Activated naive CD8-positive, alpha-beta T cell (primary cell): ENCODE data around the gene TRAF4.
A peak's percentile ranks its signal among the peaks of the same experiment; 100 is the strongest.

Experiments used
- H3K27ac Mint-ChIP-seq: one replicate; pipeline ENCODE4 v1.8.0; 2021; ENCODE audit warnings: mixed read lengths
- H3K27me3 Mint-ChIP-seq: one replicate; pipeline ENCODE4 v1.8.0; 2021; ENCODE audit warnings: mixed read lengths
- H3K36me3 Mint-ChIP-seq: one replicate; pipeline ENCODE4 v1.8.0; 2021; ENCODE audit warnings: mixed read lengths
- H3K4me1 Mint-ChIP-seq: one replicate; pipeline ENCODE4 v1.8.0; 2021; ENCODE audit warnings: low read depth, mixed read lengths
- H3K4me3 Mint-ChIP-seq: one replicate; pipeline ENCODE4 v1.8.0; 2021; ENCODE audit warnings: mild to moderate bottlenecking, mixed read lengths
- H3K9me3 Mint-ChIP-seq: one replicate; pipeline ENCODE4 v1.8.0; 2021; ENCODE audit warnings: low read depth, mixed read lengths

The TRAF4 gene

GRCh38 chr17:28747801-28748750 is 4.3 kb downstream of the TRAF4 start:
- peaks cover 13% of the 10 kb centered on the region for H3K4me1 Mint-ChIP-seq
- no peaks in the 10 kb centered on the region for H3K9me3 Mint-ChIP-seq
- peak overlapping the region; percentile 58 for H3K27ac Mint-ChIP-seq
- H3K4me3 Mint-ChIP-seq, result peak overlapping the region; percentile 30
- peaks cover 2% of the 10 kb centered on the region for H3K36me3 Mint-ChIP-seq
- H3K27me3 Mint-ChIP-seq, result no peaks in the 10 kb centered on the region

- Mint-ChIP-seq H3K4me3 (peak overlapping the region; percentile 44), H3K36me3 (peaks cover 2% of the 10 kb centered on the region)
These were observed 5.2 kb downstream of the TRAF4 start for GRCh38 chr17:28748852-28749515.

GRCh38 chr17:28749516-28750177 is 5.8 kb downstream of the TRAF4 start:
- Mint-ChIP-seq H3K4me3 (peak overlapping the region; percentile 17), H3K27ac (no peak overlapping the region), H3K27me3 (no peaks in the 10 kb centered on the region), H3K9me3 (no peaks in the 10 kb centered on the region), H3K36me3 (peaks cover 2% of the 10 kb centered on the region), H3K4me1 (peaks cover 12% of the 10 kb centered on the region)

More at GRCh38 chr17:28748852-28749515, 5.2 kb downstream of the TRAF4 start:
- Mint-ChIP-seq H3K27me3 (no peaks in the 10 kb centered on the region), H3K27ac (no peak overlapping the region), H3K4me1 (peaks cover 12% of the 10 kb centered on the region), H3K9me3 (no peaks in the 10 kb centered on the region)

GRCh38 chr17:28750178-28751047 is 6.6 kb downstream of the TRAF4 start:
- H3K27ac Mint-ChIP-seq, result peak overlapping the region; percentile 10
- H3K4me3 Mint-ChIP-seq, result peak overlapping the region; percentile 17
- no peaks in the 10 kb centered on the region for H3K27me3 Mint-ChIP-seq
- H3K36me3 Mint-ChIP-seq, result peaks cover 2% of the 10 kb centered on the region
- H3K9me3 Mint-ChIP-seq, result no peaks in the 10 kb centered on the region
- peaks cover 12% of the 10 kb centered on the region for H3K4me1 Mint-ChIP-seq

GRCh38 chr17:28751600-28752366 is 8.0 kb downstream of the TRAF4 start:
- Mint-ChIP-seq H3K9me3 (no peaks in the 10 kb centered on the region), H3K4me1 (peaks cover 11% of the 10 kb centered on the region), H3K27ac (no peak overlapping the region), H3K27me3 (no peaks in the 10 kb centered on the region), H3K36me3 (peaks cover 2% of the 10 kb centered on the region), H3K4me3 (no peak overlapping the region)

GRCh38 chr17:28755486-28755885 is 11.7 kb downstream of the TRAF4 start:
- Mint-ChIP-seq H3K27me3 (no peaks in the 10 kb centered on the region), H3K4me3 (no peak overlapping the region), H3K4me1 (no peaks in the 10 kb centered on the region), H3K9me3 (no peaks in the 10 kb centered on the region), H3K36me3 (no peaks in the 10 kb centered on the region), H3K27ac (no peak overlapping the region)

- Mint-ChIP-seq H3K27ac (peak overlapping the region; percentile 64), H3K4me1 (no peaks in the 10 kb centered on the region), H3K27me3 (no peaks in the 10 kb centered on the region), H3K9me3 (no peaks in the 10 kb centered on the region), H3K4me3 (no peak overlapping the region), H3K36me3 (no peaks in the 10 kb centered on the region)
These were observed 12.4 kb downstream of the TRAF4 start for GRCh38 chr17:28756049-28756804.

GRCh38 chr17:28758411-28759121 is 14.8 kb downstream of the TRAF4 start:
- H3K27me3 Mint-ChIP-seq, result no peaks in the 10 kb centered on the region
- no peaks in the 10 kb centered on the region for H3K36me3 Mint-ChIP-seq
- H3K27ac Mint-ChIP-seq, result no peak overlapping the region
- H3K9me3 Mint-ChIP-seq, result no peaks in the 10 kb centered on the region
- H3K4me1 Mint-ChIP-seq, result peaks cover 2% of the 10 kb centered on the region
- H3K4me3 Mint-ChIP-seq, result no peak overlapping the region

- no peak overlapping the region for H3K4me3 Mint-ChIP-seq
- H3K4me1 Mint-ChIP-seq, result peaks cover 5% of the 10 kb centered on the region
- no peak overlapping the region for H3K27ac Mint-ChIP-seq
- no peaks in the 10 kb centered on the region for H3K9me3 Mint-ChIP-seq
- peaks cover 2% of the 10 kb centered on the region for H3K36me3 Mint-ChIP-seq
- H3K27me3 Mint-ChIP-seq, result no peaks in the 10 kb centered on the region
These were observed 15.6 kb downstream of the TRAF4 start for GRCh38 chr17:28759256-28759865.

- Mint-ChIP-seq H3K27ac (no peak overlapping the region), H3K27me3 (no peaks in the 10 kb centered on the region), H3K36me3 (peaks cover 2% of the 10 kb centered on the region), H3K4me1 (peaks cover 5% of the 10 kb centered on the region), H3K4me3 (no peak overlapping the region), H3K9me3 (no peaks in the 10 kb centered on the region)
These were observed 17.1 kb downstream of the TRAF4 start for GRCh38 chr17:28760601-28761562.

GRCh38 chr17:28763137-28763799 is 19.5 kb downstream of the TRAF4 start:
- peaks cover 5% of the 10 kb centered on the region for H3K4me1 Mint-ChIP-seq
- no peak overlapping the region for H3K4me3 Mint-ChIP-seq
- no peak overlapping the region for H3K27ac Mint-ChIP-seq
- H3K27me3 Mint-ChIP-seq, result no peaks in the 10 kb centered on the region
- H3K9me3 Mint-ChIP-seq, result no peaks in the 10 kb centered on the region
- peaks cover 2% of the 10 kb centered on the region for H3K36me3 Mint-ChIP-seq
